Liver (tissue), 9 donors: ENCODE measurements around the gene MCTP2. TPM values are rescaled to one million over a fixed set of nuclear protein-coding genes. Genes with fewer than 3 reads are reported as not detected.

Experiments
- DNase-seq: peaks from one replicate; pipeline ENCODE4 v3.0.0-alpha.2; 2017; ENCODE audit warnings: low spot score
- H3K27ac ChIP-seq, 2 donors: one replicate each; pipeline ENCODE4 v1.7.0; 2013; ENCODE audit warnings: inconsistent platforms in 2 of 2, low read length in 2 of 2, control low read depth in 1 of 2, low read depth in 1 of 2, mild to moderate bottlenecking in 1 of 2
- H3K27me3 ChIP-seq, 4 donors: one replicate each; pipeline versions ENCODE4 v1.6.1 to v1.7.0; 2013; ENCODE audit warnings: low read length in 3 of 4, inconsistent platforms in 1 of 4, mild to moderate bottlenecking in 1 of 4, moderate library complexity in 1 of 4; ENCODE audit not compliant: control insufficient read depth in 4 of 4, insufficient read depth in 4 of 4
- H3K36me3 ChIP-seq, 4 donors: one replicate each; pipeline versions ENCODE4 v1.6.1 to v1.7.0; 2013; ENCODE audit warnings: low read length in 3 of 4, mild to moderate bottlenecking in 3 of 4, low read depth in 1 of 4, moderate library complexity in 1 of 4; ENCODE audit not compliant: control insufficient read depth in 4 of 4, insufficient read depth in 3 of 4
- H3K4me1 ChIP-seq, 4 donors: one replicate each; pipeline versions ENCODE4 v1.6.1 to v1.7.0; 2013; ENCODE audit warnings: low read length in 3 of 4, mild to moderate bottlenecking in 3 of 4, moderate library complexity in 1 of 4; ENCODE audit not compliant: control insufficient read depth in 4 of 4, insufficient read depth in 4 of 4
- H3K4me3 ChIP-seq, 3 donors: one replicate each; pipeline versions ENCODE4 v1.6.1 to v1.7.0; 2013; ENCODE audit warnings: low read length in 3 of 3, control low read depth in 1 of 3, low read depth in 1 of 3, mild to moderate bottlenecking in 1 of 3
- H3K9ac ChIP-seq, 2 donors: one replicate each; pipeline ENCODE4 v1.7.0; 2013; ENCODE audit warnings: low read length in 2 of 2, mild to moderate bottlenecking in 2 of 2, moderate library complexity in 2 of 2, control low read depth in 1 of 2, low read depth in 1 of 2
- H3K9me3 ChIP-seq, 4 donors: one replicate each; pipeline versions ENCODE4 v1.6.1 to v1.7.0; 2013; ENCODE audit warnings: low read length in 3 of 4; ENCODE audit not compliant: control insufficient read depth in 4 of 4
- EGR1 ChIP-seq, 2 donors: IDR thresholded peaks; 2 replicates each; pipeline ENCODE4 v1.6.1; 2016 to 2018; ENCODE audit warnings: antibody characterized with exemption in 2 of 2, low read depth in 2 of 2
- FOXA1 ChIP-seq: IDR thresholded peaks from 2 replicates; pipeline ENCODE4 v1.6.1; 2016; ENCODE audit warnings: antibody characterized with exemption
- FOXA2 ChIP-seq: IDR thresholded peaks from 2 replicates; pipeline ENCODE4 v1.6.1; 2016; ENCODE audit warnings: antibody characterized with exemption
- GABPA ChIP-seq, 2 donors: IDR thresholded peaks in 1 of 2; conservative IDR thresholded peaks in 1 of 2; 2 replicates each; pipeline ENCODE4 v1.6.1; 2016; ENCODE audit warnings: antibody characterized with exemption in 2 of 2, mild to moderate bottlenecking in 1 of 2, moderate library complexity in 1 of 2
- HNF4A ChIP-seq, 2 donors: conservative IDR thresholded peaks; 2 replicates each; pipeline ENCODE4 v1.6.1; 2016; ENCODE audit warnings: antibody characterized with exemption in 2 of 2, mild to moderate bottlenecking in 2 of 2
- HNF4G ChIP-seq: IDR thresholded peaks from 2 replicates; pipeline ENCODE4 v1.6.1; 2016; ENCODE audit warnings: antibody characterized with exemption
- JUND ChIP-seq, 2 donors: IDR thresholded peaks; 2 replicates each; pipeline ENCODE4 v1.6.1; 2016; ENCODE audit warnings: antibody characterized with exemption in 2 of 2
- NR2F2 ChIP-seq: IDR thresholded peaks from 2 replicates; pipeline ENCODE4 v1.6.1; 2016; ENCODE audit warnings: antibody characterized with exemption
- RAD21 ChIP-seq, 2 donors: IDR thresholded peaks; 2 replicates each; pipeline ENCODE4 v1.6.1; 2016; ENCODE audit warnings: antibody characterized with exemption in 2 of 2, mild to moderate bottlenecking in 2 of 2
- RXRA ChIP-seq, 2 donors: IDR thresholded peaks; 2 replicates each; pipeline ENCODE4 v1.6.1; 2017 to 2018; ENCODE audit warnings: antibody characterized with exemption in 2 of 2, mild to moderate bottlenecking in 1 of 2
- SP1 ChIP-seq: IDR thresholded peaks from 2 replicates; pipeline ENCODE4 v1.6.1; 2018; ENCODE audit warnings: antibody characterized with exemption, mild to moderate bottlenecking
- TAF1 ChIP-seq: conservative IDR thresholded peaks from 2 replicates; pipeline ENCODE4 v1.6.1; 2016; ENCODE audit warnings: antibody characterized with exemption, mild to moderate bottlenecking
- YY1 ChIP-seq: IDR thresholded peaks from 2 replicates; pipeline ENCODE4 v1.6.1; 2016; ENCODE audit warnings: antibody characterized with exemption, mild to moderate bottlenecking
- whole genome bisulfite sequencing: extraction: QIAGEN DNeasy Blood & Tissue Kit; methylation state at CpG from one replicate; pipeline ENCODE4 v1.1.7; 2013; 5-methylcytosine and 5-hydroxymethylcytosine counted together
- polyA plus RNA-seq, 2 donors: library from polyadenylated mRNA; stranded (reverse) in 1 of 2; unstranded in 1 of 2; fragments of 200-250 nt in 1 of 2; fragments of >200 nt in 1 of 2; fragmentation: Nextera tagmentation in 1 of 2; extraction: Ambion mirVana in 1 of 2; gene quantifications; one replicate each; pipeline versions ENCODE4 v1.2.1 to v1.2.3, GENCODE V29; 2013 to 2015
- total RNA-seq, 2 donors: library from RNA; depleted of rRNA; stranded (reverse); fragments of >200 nt; gene quantifications; one replicate each; pipeline ENCODE4 v1.2.3, GENCODE V29; 2014
- TF ChIP-seq, protein P1 (sequence below): IDR thresholded peaks from 2 replicates; pipeline ENCODE4 v1.6.1; 2016; ENCODE audit warnings: antibody characterized with exemption
- TF ChIP-seq, protein P2 (sequence below): IDR thresholded peaks from 2 replicates; pipeline ENCODE4 v1.6.1; 2016; ENCODE audit warnings: antibody characterized with exemption
- TF ChIP-seq, protein P3 (sequence below): fragments of 150-350 bp; IDR thresholded peaks from 2 replicates; pipeline ENCODE4 v1.5.1; 2017; ENCODE audit warnings: improper control_type of control experiment, low read depth, low read length; ENCODE audit not compliant: missing input control
- TF ChIP-seq, protein P4 (sequence below): IDR thresholded peaks from 2 replicates; pipeline ENCODE4 v1.6.1; 2016; ENCODE audit warnings: antibody characterized with exemption, mild to moderate bottlenecking
- TF ChIP-seq, protein P5 (sequence below): IDR thresholded peaks from 2 replicates; pipeline ENCODE4 v1.6.1; 2016; ENCODE audit warnings: antibody characterized with exemption
- donor health status: healthy.
- donor health status: healthy.
- donor health status: healthy.
- donor health status: healthy.
- donor health status: healthy.

The MCTP2 gene
- total and polyA plus RNA-seq, 4 donors: 0.43 to 9.9 (median 3.5) TPM

DNA sequence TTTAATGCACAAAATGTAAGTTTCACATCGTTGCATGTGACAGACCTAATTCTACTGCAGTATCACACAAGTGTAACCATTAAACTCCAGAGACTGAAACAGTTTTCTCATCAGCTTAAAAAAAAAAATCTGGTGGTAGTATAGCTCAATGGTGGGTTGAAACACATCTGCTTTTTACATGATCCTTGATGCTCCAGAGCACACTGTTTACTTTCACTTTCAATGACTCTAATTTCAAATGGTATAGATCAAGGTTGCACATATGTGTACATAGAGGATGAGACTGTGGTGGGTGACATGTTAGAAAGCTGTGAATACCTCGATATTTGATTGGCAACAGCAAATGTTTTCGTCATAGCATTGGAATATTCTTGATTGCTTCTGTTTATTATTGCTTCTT is 22.4 kb downstream of the MCTP2 start:
- H3K9me3 ChIP-seq: peaks cover 0 to 3% (median 0%) of the 10 kb centered on the region in 4 donors
- TF ChIP-seq NR2F2 (no peak), FOXA1 (no peak), FOXA2 (no peak), HNF4A (conservative IDR thresholded peaks at IDR 0.05) (no peak), EGR1 (IDR thresholded peaks at IDR 0.05; ENCODE audit: low read depth in 2 of 2) (no peak), GABPA (IDR thresholded peaks at IDR 0.05 in 1 of 2, conservative IDR thresholded peaks at IDR 0.05 in 1 of 2) (no peak), RAD21 (IDR thresholded peaks at IDR 0.05) (no peak), SP1 (no peak), JUND (IDR thresholded peaks at IDR 0.05) (no peak), TAF1 (no peak), YY1 (no peak), HNF4G (no peak)
- TF ChIP-seq, protein P1, sequence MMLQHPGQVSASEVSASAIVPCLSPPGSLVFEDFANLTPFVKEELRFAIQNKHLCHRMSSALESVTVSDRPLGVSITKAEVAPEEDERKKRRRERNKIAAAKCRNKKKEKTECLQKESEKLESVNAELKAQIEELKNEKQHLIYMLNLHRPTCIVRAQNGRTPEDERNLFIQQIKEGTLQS: no peak
- TF ChIP-seq, protein P2, sequence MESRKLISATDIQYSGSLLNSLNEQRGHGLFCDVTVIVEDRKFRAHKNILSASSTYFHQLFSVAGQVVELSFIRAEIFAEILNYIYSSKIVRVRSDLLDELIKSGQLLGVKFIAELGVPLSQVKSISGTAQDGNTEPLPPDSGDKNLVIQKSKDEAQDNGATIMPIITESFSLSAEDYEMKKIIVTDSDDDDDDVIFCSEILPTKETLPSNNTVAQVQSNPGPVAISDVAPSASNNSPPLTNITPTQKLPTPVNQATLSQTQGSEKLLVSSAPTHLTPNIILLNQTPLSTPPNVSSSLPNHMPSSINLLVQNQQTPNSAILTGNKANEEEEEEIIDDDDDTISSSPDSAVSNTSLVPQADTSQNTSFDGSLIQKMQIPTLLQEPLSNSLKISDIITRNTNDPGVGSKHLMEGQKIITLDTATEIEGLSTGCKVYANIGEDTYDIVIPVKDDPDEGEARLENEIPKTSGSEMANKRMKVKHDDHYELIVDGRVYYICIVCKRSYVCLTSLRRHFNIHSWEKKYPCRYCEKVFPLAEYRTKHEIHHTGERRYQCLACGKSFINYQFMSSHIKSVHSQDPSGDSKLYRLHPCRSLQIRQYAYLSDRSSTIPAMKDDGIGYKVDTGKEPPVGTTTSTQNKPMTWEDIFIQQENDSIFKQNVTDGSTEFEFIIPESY: no peak
- TF ChIP-seq, protein P3, sequence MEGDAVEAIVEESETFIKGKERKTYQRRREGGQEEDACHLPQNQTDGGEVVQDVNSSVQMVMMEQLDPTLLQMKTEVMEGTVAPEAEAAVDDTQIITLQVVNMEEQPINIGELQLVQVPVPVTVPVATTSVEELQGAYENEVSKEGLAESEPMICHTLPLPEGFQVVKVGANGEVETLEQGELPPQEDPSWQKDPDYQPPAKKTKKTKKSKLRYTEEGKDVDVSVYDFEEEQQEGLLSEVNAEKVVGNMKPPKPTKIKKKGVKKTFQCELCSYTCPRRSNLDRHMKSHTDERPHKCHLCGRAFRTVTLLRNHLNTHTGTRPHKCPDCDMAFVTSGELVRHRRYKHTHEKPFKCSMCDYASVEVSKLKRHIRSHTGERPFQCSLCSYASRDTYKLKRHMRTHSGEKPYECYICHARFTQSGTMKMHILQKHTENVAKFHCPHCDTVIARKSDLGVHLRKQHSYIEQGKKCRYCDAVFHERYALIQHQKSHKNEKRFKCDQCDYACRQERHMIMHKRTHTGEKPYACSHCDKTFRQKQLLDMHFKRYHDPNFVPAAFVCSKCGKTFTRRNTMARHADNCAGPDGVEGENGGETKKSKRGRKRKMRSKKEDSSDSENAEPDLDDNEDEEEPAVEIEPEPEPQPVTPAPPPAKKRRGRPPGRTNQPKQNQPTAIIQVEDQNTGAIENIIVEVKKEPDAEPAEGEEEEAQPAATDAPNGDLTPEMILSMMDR: no peak
- TF ChIP-seq, protein P4, sequence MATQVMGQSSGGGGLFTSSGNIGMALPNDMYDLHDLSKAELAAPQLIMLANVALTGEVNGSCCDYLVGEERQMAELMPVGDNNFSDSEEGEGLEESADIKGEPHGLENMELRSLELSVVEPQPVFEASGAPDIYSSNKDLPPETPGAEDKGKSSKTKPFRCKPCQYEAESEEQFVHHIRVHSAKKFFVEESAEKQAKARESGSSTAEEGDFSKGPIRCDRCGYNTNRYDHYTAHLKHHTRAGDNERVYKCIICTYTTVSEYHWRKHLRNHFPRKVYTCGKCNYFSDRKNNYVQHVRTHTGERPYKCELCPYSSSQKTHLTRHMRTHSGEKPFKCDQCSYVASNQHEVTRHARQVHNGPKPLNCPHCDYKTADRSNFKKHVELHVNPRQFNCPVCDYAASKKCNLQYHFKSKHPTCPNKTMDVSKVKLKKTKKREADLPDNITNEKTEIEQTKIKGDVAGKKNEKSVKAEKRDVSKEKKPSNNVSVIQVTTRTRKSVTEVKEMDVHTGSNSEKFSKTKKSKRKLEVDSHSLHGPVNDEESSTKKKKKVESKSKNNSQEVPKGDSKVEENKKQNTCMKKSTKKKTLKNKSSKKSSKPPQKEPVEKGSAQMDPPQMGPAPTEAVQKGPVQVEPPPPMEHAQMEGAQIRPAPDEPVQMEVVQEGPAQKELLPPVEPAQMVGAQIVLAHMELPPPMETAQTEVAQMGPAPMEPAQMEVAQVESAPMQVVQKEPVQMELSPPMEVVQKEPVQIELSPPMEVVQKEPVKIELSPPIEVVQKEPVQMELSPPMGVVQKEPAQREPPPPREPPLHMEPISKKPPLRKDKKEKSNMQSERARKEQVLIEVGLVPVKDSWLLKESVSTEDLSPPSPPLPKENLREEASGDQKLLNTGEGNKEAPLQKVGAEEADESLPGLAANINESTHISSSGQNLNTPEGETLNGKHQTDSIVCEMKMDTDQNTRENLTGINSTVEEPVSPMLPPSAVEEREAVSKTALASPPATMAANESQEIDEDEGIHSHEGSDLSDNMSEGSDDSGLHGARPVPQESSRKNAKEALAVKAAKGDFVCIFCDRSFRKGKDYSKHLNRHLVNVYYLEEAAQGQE: no peak
- TF ChIP-seq, protein P5, sequence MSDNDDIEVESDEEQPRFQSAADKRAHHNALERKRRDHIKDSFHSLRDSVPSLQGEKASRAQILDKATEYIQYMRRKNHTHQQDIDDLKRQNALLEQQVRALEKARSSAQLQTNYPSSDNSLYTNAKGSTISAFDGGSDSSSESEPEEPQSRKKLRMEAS: no peak
- H3K36me3 ChIP-seq: no peaks in the 10 kb centered on the region
- H3K9ac ChIP-seq: no peak overlapping the region
- WGBS: 80% methylated on average over 3 of the region's 3 CpGs
- no peaks in the 10 kb centered on the region for H3K27me3 ChIP-seq
- peaks cover 0 to 2% (median 0%) of the 10 kb centered on the region in 4 donors for H3K4me1 ChIP-seq
- no peak overlapping the region for H3K27ac ChIP-seq
- no peak for DNase-seq
- H3K4me3 ChIP-seq: no peak overlapping the region

DNA sequence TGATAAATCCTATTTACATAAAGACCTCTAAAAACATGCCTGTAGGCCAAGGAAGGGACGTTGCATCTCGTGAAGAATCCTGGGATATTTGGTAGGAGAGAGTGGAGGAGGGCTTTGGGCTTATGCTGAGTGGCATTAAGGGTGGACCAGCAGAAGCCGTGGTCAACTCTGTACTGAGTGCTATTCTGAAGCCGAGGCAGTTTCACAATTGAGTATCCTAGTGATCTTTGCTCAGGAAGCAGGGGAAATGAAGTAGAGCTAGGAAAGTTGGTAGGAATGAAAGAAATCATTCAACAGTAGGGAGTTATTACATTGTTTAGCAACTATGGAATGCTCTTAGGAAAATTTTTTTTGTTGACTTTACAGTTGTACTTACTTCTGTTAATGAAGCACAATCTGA is 24.2 kb downstream of the MCTP2 start:
- WGBS: 38% methylated on average over 4 of the region's 4 CpGs
- Histone ChIP-seq H3K36me3 (no peaks in the 10 kb centered on the region), H3K4me1 (no peaks in the 10 kb centered on the region), H3K9ac (no peak overlapping the region), H3K27me3 (no peaks in the 10 kb centered on the region), H3K9me3 (peaks cover 0 to 3% (median 0%) of the 10 kb centered on the region in 4 donors), H3K4me3 (no peak overlapping the region), H3K27ac (no peak overlapping the region)
- no peak for DNase-seq
- TF ChIP-seq SP1 (no peak), RXRA (IDR thresholded peaks at IDR 0.05) (no peak), FOXA2 (no peak), FOXA1 (no peak)
- TF ChIP-seq, protein P2: no peak
- TF ChIP-seq, protein P3: no peak
